GM23338 (cell line): ENCODE data around the gene MAGEB10. TPM values are rescaled to one million over a fixed set of nuclear protein-coding genes. Genes with fewer than 3 reads are reported as not detected.

ENCODE experiments used
- ATAC-seq: fragments of 200-7000 bp; cut with Tn5 transposase; 3 replicates; pipeline ENCODE4 v1.9.1; 2020
- DNase-seq: peaks from one replicate; pipeline ENCODE4 v3.0.0-alpha.2; 2015; ENCODE audit warnings: low spot score
- H2AFZ ChIP-seq: fragments of 200-600 bp; sonication (generic); 2 replicates; pipeline ENCODE4 v1.8.0; 2016; ENCODE audit warnings: antibody characterized with exemption, mild to moderate bottlenecking, moderate library complexity
- H3F3A ChIP-seq: fragments of 200-600 bp; sonication (generic); replicated peaks from 2 replicates; pipeline ENCODE4 v1.8.0; 2017; ENCODE audit warnings: antibody characterized with exemption, mixed run types, low read depth
- H3K27ac ChIP-seq: fragments of 200-600 bp; sonication (generic); 2 replicates; pipeline ENCODE4 v1.6.1; 2016; ENCODE audit warnings: low read depth
- H3K27me3 ChIP-seq: fragments of 200-600 bp; sonication (generic); 2 replicates; pipeline ENCODE4 v1.8.0; 2016; ENCODE audit warnings: mild to moderate bottlenecking, mixed run types, moderate library complexity; ENCODE audit not compliant: insufficient read depth
- H3K36me3 ChIP-seq: fragments of 200-600 bp; sonication (generic); 2 replicates; pipeline ENCODE4 v1.8.0; 2016; ENCODE audit warnings: mild to moderate bottlenecking; ENCODE audit not compliant: insufficient read depth
- H3K4me1 ChIP-seq: fragments of 200-600 bp; sonication (generic); 2 replicates; pipeline ENCODE4 v1.8.0; 2016; ENCODE audit warnings: mild to moderate bottlenecking, moderate library complexity; ENCODE audit not compliant: insufficient read depth
- H3K4me2 ChIP-seq: fragments of 200-600 bp; sonication (generic); 2 replicates; pipeline ENCODE4 v1.7.1; 2017; ENCODE audit warnings: mixed run types
- H3K4me3 ChIP-seq: fragments of 200-600 bp; sonication (generic); 2 replicates; pipeline ENCODE4 v1.6.1; 2016; ENCODE audit warnings: mixed run types
- H3K79me2 ChIP-seq: fragments of 200-600 bp; sonication (generic); replicated peaks from 2 replicates; pipeline ENCODE4 v1.8.0; 2017; ENCODE audit warnings: mild to moderate bottlenecking; ENCODE audit not compliant: insufficient read depth
- H3K9me2 ChIP-seq: fragments of 200-600 bp; sonication (generic); 2 replicates; pipeline ENCODE4 v1.8.0; 2017; ENCODE audit not compliant: insufficient read depth
- H4K20me1 ChIP-seq: fragments of 200-600 bp; sonication (generic); replicated peaks from 2 replicates; pipeline ENCODE4 v1.8.0; 2017; ENCODE audit warnings: mild to moderate bottlenecking; ENCODE audit not compliant: insufficient read depth
- H3K27ac Mint-ChIP-seq: 2 replicates; pipeline ENCODE4 v1.8.0; 2020; ENCODE audit warnings: inconsistent platforms, mild to moderate bottlenecking, moderate library complexity, mixed read lengths
- H3K27me3 Mint-ChIP-seq: 3 replicates; pipeline ENCODE4 v1.8.0; 2022; ENCODE audit warnings: low read depth, mild to moderate bottlenecking, moderate library complexity, mixed read lengths, inconsistent platforms; ENCODE audit not compliant: insufficient read depth, poor library complexity
- H3K36me3 Mint-ChIP-seq: 3 replicates; pipeline ENCODE4 v1.8.0; 2021; ENCODE audit warnings: low read depth, mild to moderate bottlenecking, inconsistent platforms, moderate library complexity, mixed read lengths
- H3K4me1 Mint-ChIP-seq: 3 replicates; pipeline ENCODE4 v1.8.0; 2020; ENCODE audit warnings: mild to moderate bottlenecking, inconsistent platforms, mixed read lengths
- H3K4me3 Mint-ChIP-seq: 3 replicates; pipeline ENCODE4 v1.8.0; 2021; ENCODE audit warnings: moderate library complexity, mild to moderate bottlenecking, inconsistent platforms, mixed read lengths
- H3K9me3 Mint-ChIP-seq: 3 replicates; pipeline ENCODE4 v1.8.0; 2020; ENCODE audit warnings: moderate library complexity, mild to moderate bottlenecking, inconsistent platforms, mixed read lengths
- CREB1 ChIP-seq: fragments of 250-450 bp; sonication (Bioruptor Pico); IDR thresholded peaks from 2 replicates; pipeline ENCODE4 v1.5.0; 2020; ENCODE audit warnings: low read depth, mild to moderate bottlenecking, moderate library complexity
- EZH2 ChIP-seq: fragments of 200-600 bp; sonication (generic); IDR thresholded peaks from one replicate; pipeline ENCODE4 v1.8.0; 2017; ENCODE audit warnings: antibody characterized with exemption, mild to moderate bottlenecking, low read depth; ENCODE audit not compliant: unreplicated experiment
- EZH2phosphoT487 ChIP-seq: fragments of 200-600 bp; sonication (generic); IDR thresholded peaks from one replicate; pipeline ENCODE4 v1.8.1; 2018; ENCODE audit warnings: antibody characterized with exemption; ENCODE audit not compliant: unreplicated experiment
- JUNB ChIP-seq: IDR thresholded peaks from one replicate; pipeline ENCODE4 v1.6.1; 2016; ENCODE audit warnings: antibody characterized with exemption; ENCODE audit not compliant: unreplicated experiment
- NANOG ChIP-seq: IDR thresholded peaks from 2 replicates; pipeline ENCODE4 v1.6.1; 2016; ENCODE audit warnings: antibody characterized with exemption, borderline replicate concordance
- POLR2AphosphoS5 ChIP-seq: IDR thresholded peaks from 2 replicates; pipeline ENCODE4 v1.6.1; 2016; ENCODE audit warnings: antibody characterized with exemption, low read depth
- ZNF114 ChIP-seq: fragments of 250-450 bp; sonication (Bioruptor Pico); IDR thresholded peaks from 2 replicates; pipeline ENCODE4 v1.5.0; 2020; ENCODE audit warnings: mild to moderate bottlenecking, moderate library complexity
- polyA plus RNA-seq: library from polyadenylated mRNA; unstranded; fragments of >200 nt; fragmentation: Nextera tagmentation; extraction: Ambion mirVana; gene quantifications from 2 replicates; pipeline ENCODE4 v1.2.1, GENCODE V29; 2016
- total RNA-seq: library from RNA; depleted of rRNA; stranded (reverse); fragments of >200 nt; shearing (Covaris generic); gene quantifications from 2 replicates; pipeline ENCODE4 v1.2.3, GENCODE V29; 2014
- TF ChIP-seq, protein P1 (sequence below): IDR thresholded peaks from one replicate; pipeline ENCODE4 v1.6.1; 2018; ENCODE audit warnings: antibody characterized with exemption; ENCODE audit not compliant: unreplicated experiment
- TF ChIP-seq, protein P2 (sequence below), 2 experiments: fragments of 200-600 bp in 1 of 2; sonication (generic) in 1 of 2; conservative IDR thresholded peaks; 2 replicates each; pipeline versions ENCODE4 v1.5.1 to v1.6.1; 2016 to 2017; ENCODE audit warnings: antibody characterized with exemption in 2 of 2, low read depth in 2 of 2, mild to moderate bottlenecking in 2 of 2, moderate library complexity in 1 of 2
- TF ChIP-seq, protein P3 (sequence below): IDR thresholded peaks from 2 replicates; pipeline ENCODE4 v1.6.1; 2016; ENCODE audit warnings: antibody characterized with exemption
- TF ChIP-seq, protein P4 (sequence below): fragments of 250-450 bp; sonication (Bioruptor Pico); IDR thresholded peaks from 2 replicates; pipeline ENCODE4 v1.5.0; 2020; ENCODE audit warnings: mild to moderate bottlenecking, moderate library complexity

Gene MAGEB10
- total and polyA plus RNA-seq, 2 experiments from 2014 or later = not detected

DNA sequence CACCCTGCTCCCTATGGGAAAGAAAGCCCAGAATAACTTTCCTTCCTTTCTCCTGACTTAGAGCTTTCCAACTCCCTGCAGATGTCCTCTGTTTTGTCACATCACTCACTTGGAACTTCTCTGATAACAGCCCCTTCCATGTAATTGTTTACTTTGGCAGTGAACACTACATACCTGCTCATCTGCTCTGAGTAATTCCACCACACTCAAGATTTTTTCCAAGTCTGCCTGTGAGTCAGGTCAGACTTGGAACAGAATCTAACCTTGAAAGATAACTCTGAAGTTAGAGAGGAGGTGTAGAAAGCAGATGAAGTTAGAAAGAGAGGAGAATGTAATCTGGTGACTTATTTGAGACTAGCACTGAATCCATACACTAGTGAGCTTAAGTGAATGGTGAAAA, 7.4 kb downstream of the MAGEB10 start (continued):
- TF ChIP-seq, protein P1, sequence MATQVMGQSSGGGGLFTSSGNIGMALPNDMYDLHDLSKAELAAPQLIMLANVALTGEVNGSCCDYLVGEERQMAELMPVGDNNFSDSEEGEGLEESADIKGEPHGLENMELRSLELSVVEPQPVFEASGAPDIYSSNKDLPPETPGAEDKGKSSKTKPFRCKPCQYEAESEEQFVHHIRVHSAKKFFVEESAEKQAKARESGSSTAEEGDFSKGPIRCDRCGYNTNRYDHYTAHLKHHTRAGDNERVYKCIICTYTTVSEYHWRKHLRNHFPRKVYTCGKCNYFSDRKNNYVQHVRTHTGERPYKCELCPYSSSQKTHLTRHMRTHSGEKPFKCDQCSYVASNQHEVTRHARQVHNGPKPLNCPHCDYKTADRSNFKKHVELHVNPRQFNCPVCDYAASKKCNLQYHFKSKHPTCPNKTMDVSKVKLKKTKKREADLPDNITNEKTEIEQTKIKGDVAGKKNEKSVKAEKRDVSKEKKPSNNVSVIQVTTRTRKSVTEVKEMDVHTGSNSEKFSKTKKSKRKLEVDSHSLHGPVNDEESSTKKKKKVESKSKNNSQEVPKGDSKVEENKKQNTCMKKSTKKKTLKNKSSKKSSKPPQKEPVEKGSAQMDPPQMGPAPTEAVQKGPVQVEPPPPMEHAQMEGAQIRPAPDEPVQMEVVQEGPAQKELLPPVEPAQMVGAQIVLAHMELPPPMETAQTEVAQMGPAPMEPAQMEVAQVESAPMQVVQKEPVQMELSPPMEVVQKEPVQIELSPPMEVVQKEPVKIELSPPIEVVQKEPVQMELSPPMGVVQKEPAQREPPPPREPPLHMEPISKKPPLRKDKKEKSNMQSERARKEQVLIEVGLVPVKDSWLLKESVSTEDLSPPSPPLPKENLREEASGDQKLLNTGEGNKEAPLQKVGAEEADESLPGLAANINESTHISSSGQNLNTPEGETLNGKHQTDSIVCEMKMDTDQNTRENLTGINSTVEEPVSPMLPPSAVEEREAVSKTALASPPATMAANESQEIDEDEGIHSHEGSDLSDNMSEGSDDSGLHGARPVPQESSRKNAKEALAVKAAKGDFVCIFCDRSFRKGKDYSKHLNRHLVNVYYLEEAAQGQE = no peak

DNA sequence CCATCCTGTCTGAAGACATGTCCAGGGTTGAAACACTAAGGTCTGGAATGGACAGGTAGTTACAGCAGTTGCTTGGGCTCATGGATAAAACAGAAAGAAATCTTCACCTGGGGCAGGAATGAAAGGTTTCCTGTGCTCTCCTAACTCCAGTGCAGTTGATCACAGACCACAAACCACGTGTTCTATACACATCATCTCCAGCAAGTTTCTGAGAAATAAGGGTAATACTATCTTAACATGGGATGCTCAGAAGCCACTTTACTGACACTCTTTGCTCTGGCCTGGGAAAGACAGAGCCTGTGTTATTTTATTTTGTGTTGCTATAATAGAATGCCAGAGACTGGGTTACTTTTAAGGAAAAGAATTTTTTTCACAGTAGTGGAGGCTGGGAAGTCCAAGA, 16.0 kb downstream of the MAGEB10 start:
- Histone ChIP-seq H2AFZ (no peak overlapping the region), H3F3A (no peaks in the 10 kb centered on the region), H3K4me2 (no peak overlapping the region), H4K20me1 (no peaks in the 10 kb centered on the region), H3K27ac (no peak overlapping the region), H3K27me3 (no peaks in the 10 kb centered on the region), H3K4me3 (no peak overlapping the region), H3K36me3 (no peaks in the 10 kb centered on the region), H3K79me2 (no peaks in the 10 kb centered on the region), H3K9me2 (no peaks in the 10 kb centered on the region), H3K4me1 (no peaks in the 10 kb centered on the region)
- peaks cover 4% of the 10 kb centered on the region for H3K27me3 Mint-ChIP-seq
- H3K36me3 Mint-ChIP-seq = no peaks in the 10 kb centered on the region
- no peak overlapping the region for H3K4me3 Mint-ChIP-seq
- ATAC-seq (no peak), DNase-seq (no peak)
- H3K9me3 Mint-ChIP-seq = no peaks in the 10 kb centered on the region
- H3K27ac Mint-ChIP-seq = no peak overlapping the region
- no peaks in the 10 kb centered on the region; the same call in 2 of the 3 replicates for H3K4me1 Mint-ChIP-seq
- TF ChIP-seq, protein P2, sequence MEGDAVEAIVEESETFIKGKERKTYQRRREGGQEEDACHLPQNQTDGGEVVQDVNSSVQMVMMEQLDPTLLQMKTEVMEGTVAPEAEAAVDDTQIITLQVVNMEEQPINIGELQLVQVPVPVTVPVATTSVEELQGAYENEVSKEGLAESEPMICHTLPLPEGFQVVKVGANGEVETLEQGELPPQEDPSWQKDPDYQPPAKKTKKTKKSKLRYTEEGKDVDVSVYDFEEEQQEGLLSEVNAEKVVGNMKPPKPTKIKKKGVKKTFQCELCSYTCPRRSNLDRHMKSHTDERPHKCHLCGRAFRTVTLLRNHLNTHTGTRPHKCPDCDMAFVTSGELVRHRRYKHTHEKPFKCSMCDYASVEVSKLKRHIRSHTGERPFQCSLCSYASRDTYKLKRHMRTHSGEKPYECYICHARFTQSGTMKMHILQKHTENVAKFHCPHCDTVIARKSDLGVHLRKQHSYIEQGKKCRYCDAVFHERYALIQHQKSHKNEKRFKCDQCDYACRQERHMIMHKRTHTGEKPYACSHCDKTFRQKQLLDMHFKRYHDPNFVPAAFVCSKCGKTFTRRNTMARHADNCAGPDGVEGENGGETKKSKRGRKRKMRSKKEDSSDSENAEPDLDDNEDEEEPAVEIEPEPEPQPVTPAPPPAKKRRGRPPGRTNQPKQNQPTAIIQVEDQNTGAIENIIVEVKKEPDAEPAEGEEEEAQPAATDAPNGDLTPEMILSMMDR (conservative IDR thresholded peaks at IDR 0.05; ENCODE audit: low read depth in 2 of 2) = no peak
- TF ChIP-seq, protein P3, sequence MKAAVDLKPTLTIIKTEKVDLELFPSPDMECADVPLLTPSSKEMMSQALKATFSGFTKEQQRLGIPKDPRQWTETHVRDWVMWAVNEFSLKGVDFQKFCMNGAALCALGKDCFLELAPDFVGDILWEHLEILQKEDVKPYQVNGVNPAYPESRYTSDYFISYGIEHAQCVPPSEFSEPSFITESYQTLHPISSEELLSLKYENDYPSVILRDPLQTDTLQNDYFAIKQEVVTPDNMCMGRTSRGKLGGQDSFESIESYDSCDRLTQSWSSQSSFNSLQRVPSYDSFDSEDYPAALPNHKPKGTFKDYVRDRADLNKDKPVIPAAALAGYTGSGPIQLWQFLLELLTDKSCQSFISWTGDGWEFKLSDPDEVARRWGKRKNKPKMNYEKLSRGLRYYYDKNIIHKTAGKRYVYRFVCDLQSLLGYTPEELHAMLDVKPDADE = no peak
- TF ChIP-seq JUNB (no peak), EZH2 (no peak), NANOG (no peak), ZNF114 (no peak), CREB1 (CRISPR knock-in tag) (no peak), EZH2phosphoT487 (no peak), POLR2AphosphoS5 (no peak)
- TF ChIP-seq, protein P4, sequence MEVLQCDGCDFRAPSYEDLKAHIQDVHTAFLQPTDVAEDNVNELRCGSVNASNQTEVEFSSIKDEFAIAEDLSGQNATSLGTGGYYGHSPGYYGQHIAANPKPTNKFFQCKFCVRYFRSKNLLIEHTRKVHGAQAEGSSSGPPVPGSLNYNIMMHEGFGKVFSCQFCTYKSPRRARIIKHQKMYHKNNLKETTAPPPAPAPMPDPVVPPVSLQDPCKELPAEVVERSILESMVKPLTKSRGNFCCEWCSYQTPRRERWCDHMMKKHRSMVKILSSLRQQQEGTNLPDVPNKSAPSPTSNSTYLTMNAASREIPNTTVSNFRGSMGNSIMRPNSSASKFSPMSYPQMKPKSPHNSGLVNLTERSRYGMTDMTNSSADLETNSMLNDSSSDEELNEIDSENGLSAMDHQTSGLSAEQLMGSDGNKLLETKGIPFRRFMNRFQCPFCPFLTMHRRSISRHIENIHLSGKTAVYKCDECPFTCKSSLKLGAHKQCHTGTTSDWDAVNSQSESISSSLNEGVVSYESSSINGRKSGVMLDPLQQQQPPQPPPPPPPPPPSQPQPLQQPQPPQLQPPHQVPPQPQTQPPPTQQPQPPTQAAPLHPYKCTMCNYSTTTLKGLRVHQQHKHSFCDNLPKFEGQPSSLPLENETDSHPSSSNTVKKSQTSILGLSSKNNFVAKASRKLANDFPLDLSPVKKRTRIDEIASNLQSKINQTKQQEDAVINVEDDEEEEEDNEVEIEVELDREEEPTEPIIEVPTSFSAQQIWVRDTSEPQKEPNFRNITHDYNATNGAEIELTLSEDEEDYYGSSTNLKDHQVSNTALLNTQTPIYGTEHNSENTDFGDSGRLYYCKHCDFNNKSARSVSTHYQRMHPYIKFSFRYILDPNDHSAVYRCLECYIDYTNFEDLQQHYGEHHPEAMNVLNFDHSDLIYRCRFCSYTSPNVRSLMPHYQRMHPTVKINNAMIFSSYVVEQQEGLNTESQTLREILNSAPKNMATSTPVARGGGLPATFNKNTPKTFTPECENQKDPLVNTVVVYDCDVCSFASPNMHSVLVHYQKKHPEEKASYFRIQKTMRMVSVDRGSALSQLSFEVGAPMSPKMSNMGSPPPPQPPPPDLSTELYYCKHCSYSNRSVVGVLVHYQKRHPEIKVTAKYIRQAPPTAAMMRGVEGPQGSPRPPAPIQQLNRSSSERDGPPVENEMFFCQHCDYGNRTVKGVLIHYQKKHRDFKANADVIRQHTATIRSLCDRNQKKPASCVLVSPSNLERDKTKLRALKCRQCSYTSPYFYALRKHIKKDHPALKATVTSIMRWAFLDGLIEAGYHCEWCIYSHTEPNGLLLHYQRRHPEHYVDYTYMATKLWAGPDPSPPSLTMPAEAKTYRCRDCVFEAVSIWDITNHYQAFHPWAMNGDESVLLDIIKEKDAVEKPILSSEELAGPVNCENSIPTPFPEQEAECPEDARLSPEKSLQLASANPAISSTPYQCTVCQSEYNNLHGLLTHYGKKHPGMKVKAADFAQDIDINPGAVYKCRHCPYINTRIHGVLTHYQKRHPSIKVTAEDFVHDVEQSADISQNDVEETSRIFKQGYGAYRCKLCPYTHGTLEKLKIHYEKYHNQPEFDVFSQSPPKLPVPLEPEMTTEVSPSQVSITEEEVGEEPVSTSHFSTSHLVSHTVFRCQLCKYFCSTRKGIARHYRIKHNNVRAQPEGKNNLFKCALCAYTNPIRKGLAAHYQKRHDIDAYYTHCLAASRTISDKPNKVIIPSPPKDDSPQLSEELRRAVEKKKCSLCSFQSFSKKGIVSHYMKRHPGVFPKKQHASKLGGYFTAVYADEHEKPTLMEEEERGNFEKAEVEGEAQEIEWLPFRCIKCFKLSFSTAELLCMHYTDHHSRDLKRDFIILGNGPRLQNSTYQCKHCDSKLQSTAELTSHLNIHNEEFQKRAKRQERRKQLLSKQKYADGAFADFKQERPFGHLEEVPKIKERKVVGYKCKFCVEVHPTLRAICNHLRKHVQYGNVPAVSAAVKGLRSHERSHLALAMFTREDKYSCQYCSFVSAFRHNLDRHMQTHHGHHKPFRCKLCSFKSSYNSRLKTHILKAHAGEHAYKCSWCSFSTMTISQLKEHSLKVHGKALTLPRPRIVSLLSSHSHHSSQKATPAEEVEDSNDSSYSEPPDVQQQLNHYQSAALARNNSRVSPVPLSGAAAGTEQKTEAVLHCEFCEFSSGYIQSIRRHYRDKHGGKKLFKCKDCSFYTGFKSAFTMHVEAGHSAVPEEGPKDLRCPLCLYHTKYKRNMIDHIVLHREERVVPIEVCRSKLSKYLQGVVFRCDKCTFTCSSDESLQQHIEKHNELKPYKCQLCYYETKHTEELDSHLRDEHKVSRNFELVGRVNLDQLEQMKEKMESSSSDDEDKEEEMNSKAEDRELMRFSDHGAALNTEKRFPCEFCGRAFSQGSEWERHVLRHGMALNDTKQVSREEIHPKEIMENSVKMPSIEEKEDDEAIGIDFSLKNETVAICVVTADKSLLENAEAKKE (CRISPR knock-in tag) = no peak
